Activated CD4-positive, CD25-positive, alpha-beta regulatory T cell treated with anti-CD3 and anti-CD28 coated beads, Interleukin-2, amount 50 U/mL, for 16 hours (primary cell): Measurements from ENCODE around the gene NOM1.

Source experiments
- DNase-seq: peaks from one replicate; pipeline ENCODE4 v3.0.0-alpha.2; 2020; ENCODE audit warnings: low read depth, low spot score

Gene NOM1

DNA sequence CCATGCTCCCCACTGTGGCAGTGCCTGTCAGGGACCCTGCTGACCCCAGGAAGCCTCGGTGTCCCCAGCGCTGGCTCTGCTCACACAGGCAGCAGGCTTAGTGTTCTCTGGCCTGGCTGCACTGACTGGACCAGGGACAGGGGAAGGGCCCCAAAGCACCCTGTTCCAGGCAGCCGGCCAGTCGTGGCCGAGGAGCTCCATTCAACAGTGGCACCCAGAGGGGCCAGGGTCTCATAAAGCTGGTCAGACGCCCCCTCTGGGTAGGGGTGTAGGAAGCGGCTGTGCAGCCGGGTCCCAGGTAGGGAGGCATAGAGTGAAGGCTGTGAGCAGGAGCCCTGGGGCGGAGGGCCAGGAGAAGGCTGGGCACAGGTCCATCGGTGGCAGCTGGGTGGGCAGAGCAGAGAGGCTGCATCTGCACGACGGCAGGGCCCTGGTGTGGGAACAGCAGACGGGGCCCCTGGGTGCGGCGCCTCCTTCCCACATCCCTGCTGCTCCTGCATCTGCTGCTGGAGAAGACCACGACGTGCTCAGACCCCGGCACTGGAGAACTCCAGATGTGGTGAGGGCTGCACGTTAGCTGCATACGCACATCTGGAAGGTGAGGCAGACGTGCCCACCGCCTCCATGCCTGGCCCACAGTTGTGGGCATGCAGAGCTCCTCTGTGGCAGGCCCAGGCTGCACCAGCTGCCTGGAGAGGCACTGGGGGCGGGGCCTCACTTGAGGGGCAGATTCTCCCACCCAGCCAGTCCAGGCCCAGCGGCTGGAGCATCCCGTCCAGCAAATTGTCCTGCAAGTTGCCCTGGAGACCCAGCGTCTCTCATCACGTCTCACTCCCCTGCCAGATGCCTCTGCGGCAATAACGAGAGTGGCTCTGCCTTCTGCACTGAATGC, 35.8 kb downstream of the NOM1 start:
- no peak for DNase-seq

DNA sequence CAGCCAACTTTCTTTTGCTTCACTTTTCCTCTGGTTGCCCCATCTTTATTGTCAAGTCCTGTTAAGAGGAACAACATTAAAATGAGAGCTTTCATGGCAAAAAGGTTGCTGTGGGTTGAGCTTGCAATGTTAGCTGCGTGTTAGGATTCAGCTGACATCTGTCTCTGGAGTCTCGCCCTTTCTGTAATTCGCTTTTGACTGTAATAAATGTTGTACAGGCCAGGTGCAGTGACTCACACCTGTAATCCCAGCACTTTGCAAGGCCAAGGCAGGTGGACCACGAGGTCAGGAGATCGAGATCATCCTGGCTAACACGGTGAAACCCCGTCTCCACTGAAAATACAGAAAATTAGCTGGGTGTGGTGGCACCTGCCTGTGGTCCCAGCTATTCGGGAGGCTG, 36.9 kb downstream of the NOM1 start:
- DNase-seq, result no peak

DNA sequence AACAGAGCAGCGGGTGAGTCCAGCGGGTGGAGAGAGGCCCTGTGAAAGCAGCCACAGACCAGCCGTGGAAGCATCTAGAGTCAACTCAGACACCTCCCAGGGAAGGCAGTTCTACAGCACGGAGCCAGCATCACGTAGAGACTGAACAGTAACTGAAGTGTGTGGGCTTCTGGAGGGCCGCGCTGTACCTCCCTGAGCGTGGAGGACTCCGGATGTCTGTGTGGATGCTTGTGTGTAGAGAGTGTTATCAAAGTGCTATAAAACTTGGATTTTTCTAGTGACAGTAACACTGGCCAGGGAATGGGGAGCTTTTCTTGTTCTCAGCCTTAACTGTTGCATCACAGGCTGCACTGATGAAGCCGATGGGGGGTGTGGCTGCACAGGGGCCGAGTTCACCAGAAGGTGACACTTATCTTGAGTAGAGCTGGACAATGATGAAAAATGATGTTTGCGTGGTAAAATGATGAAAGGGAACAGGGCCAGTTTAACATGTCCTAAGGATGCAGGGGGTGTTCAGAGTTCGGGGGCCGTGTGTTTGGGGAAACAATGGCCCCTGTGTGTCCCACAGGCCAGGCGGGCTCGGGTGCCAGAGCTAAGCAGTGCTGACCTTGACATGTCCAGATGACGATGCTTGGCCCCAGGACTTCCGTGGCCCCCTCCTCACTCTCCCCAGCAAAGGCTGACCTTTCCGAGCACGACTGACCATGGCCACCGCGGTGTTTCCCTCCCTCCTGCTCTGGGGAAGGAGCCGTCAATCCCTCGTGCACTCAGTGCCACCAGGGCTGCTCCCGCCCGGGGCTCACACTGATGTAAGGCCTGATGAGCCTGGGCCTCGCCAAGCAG, 39.1 kb downstream of the NOM1 start:
- no peak for DNase-seq

DNA sequence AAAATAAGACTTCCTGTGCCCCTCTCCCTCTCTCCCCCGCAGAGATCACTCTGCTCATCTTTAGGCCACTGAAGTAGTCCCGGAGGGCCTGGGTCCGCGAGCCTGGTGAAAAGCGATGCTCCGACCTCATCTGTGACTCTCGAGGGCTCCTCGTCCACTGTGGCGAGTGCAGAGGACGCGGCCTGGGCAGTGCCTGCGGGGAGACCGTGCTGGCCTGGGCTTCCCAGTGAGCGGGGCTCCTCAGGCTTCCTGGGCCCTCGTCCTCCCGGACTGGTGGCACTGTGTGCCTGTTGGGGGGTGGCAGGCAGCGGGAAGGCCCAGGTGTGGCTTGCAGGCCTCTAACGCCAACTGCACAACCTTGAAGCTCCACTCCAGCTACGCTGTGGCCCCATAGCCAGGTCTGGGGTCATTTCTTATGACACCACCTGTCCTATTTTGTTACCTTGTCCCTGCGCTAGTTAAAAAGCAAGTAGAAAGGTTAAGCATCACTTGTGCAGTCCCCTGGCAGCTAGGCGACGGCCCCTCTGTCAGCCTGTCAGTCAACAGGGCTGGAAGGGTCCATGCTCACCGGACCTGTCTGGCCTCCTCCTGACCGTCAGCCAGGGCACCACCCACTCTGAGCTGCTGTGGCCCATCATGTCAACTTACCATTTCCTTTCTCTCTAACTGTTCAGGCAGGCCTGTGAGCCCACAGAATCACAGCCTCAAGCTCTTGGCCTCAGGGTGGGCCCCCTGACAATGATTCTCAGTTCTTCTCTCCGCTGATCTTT, 40.4 kb downstream of the NOM1 start:
- no peak for DNase-seq

DNA sequence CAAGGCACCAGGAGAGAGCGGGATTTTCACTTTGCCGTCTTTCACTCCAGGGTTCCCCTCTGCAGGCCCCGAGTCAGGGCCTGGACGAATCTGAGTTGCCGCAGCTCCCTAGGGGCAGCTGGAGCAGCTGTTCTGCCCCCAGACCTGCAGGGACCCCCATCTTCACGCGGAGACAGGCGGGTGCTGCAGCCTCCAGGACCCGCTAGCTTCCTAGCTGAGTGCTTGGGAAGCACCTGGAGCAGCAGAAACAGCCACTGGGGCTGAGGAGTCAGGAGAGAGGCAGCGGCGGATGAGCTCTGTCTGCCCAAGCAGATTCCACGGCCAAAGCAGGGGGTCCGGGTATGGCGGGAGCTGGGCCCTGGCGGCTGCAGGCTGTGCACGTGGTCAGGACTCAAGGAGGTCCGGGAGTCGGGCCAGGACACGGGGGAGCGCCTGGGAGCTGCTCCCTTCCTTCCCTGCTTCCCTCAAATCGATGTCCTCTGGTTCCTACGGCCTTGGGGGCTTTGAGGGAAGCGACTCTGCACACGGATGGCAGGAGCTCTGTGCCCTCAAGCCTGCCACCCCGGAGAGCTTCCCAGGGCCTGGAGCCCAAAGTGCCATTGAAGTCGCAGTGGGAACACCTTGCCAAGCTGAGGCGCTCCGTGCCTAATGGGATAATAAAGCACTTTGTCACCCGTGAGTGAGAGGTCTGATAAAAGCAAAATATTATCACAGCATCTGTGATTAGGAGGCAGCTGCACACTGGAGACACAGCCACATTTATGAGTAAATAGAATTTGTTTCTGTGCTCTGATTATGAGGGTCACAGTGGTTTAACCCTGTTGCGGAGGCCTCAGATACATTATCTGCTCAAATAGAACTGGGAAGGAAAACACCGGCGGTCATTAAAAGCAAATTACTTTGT, 43.8 kb downstream of the NOM1 start:
- DNase-seq, result no peak

DNA sequence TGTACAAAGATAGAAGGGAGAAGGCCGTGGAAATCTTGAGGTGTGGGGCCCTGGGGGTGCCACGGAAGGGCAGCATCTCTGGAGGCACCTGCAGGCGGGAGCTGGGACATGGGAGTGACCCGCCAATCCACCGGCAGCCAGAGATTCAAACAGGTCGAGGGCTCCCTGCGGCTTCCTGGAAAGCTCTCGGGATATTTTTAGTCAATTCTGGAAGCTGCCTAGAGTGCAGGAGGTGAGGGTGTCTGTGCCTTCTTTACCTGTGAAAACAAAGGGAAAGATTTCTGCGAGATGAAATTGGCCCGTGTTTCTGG, 44.4 kb downstream of the NOM1 start:
- no peak for DNase-seq

DNA sequence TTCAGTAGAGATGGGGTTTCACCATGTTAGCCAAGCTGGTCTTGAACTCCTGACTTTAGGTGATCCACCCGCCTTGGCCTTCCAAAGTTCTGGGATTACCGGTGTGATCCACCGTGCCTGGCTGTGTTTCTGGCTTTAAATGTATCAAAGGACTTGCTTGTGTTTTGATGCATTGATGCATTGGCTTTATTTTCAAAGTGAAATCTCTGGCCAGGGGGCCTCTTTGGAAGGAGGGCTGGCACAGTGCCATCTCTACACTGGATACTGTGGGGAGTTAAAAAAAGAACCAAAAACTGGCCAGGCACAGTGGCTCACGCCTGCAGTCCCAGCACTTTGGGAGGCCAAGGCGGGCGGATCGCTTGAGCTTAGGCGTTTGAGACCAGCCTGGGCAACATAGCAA, 44.9 kb downstream of the NOM1 start:
- no peak for DNase-seq

DNA sequence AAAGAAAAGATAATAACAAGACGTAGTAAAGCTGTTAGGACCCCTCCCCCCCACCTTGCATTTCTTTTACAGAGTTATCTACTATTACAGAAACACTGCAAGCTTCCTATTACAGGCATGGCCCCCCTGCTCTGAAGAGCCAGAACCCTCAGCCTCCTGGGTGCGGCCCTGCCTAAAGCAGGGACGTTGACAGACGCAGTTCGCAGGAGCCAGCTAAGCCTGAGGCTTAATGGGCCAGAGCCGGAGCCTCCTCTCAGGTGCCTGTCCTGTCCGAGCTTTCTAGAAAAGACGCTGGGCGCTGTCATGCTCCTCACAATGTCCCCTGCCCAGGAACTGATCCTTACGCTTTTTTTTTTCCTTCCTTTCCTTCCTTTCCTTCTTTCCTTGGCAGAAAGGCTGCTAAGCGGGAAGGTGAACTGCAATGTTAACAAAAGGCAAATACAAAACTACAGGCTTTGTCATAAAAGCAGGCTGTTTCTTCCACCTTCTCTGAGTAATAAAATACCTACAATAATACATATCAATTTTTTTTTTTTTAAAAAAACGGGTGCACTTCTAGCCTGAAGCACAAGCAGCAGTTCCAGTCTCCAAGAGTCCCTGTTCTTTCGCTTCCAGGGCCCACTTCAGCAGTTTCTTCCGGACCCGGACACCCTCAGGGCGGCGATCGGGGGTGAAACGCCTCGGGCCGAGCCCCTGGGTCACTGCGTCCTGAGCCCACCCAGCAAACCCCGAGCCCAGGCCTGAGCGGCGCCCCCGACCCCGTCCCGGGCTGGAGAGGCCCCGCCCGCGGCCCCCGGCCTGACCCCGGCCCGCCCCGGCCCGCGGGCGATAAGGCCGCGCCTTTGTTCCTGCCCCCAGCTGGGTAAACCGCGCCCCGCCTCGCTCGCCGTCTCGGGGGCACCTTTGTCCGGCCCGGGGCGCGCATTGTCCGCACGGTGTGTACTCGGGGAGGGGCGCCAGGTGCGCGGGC, 49.8 kb downstream of the NOM1 start:
- DNase-seq, result no peak

DNA sequence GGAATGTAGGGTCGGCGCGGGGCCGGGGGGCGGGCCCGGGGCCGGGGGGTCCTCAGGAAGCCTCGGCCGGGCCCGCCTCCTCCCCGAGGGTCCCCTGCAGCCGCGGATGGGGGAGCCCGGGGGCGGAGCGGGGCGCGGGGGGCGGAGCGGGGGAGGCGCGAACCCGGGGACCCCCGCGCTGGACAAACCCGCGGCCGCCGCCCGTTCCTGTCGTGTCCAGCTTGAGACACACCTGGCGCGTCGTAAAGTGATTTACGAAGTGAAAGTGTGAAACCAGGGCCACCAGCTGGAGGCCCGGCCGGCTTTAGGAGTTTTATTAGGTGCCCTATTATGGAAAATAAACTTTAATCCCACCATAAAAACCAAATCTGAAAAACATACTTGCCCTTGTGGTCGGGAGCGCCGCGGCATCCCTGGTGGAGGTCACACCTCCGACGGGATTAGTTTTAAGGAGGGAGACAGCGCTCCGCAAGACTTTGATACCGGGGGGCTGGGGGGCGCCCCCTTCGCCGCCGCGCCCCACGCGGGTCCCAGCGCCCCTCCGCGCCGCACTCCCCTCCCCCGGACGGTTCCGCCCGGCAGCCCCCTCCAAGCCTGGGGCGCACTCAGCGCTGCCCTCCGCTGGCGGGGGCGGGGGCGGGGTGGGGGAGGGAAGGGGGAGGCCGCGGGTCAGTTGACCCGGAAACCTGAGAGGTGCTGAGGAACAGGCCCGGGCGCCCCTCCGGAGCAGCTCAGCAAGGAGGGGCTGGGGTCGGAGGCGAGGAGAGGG, 50.6 kb downstream of the NOM1 start:
- no peak for DNase-seq

DNA sequence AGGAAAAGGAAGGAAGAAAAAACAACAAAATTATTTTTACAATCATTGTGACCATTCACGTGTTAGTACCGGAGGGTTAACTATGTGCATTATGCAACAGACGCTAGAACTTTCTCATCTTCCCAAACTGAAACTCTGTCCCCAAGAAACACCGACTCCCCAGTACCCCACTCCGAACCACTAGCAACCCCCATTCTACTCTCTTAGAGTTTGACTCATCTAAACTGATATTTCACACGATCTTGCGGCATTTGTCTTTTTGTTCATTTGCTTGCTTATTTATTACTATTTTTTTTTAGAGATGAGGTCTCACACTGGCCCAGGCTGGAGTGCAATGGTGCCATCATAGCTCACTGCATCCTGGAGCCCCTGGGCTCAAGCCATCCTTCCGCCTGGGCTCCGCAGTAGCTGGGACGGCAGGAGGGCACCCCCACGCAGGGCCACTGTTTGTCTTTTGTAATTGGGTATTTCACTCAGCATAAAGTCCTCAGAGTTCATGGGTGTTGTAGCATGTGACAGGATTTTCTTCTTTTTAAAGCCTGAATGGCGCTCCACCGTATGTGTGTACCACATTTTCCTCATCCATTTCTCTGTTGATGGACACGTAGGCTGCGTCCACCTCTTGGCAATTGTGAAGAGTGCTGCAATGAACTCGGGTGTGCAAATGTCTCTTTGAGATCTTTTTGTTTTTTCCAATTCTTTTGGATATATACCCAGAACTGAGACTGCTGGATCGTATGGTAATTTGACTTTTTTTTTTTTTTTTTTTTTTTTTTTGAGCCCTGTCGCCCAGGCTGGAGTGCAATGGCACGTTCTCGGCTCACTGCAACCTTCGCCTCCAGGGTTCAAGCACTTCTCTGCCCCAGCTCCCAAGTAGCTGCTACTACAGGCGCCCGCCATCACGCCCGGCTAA, 51.5 kb downstream of the NOM1 start:
- DNase-seq, result no peak

DNA sequence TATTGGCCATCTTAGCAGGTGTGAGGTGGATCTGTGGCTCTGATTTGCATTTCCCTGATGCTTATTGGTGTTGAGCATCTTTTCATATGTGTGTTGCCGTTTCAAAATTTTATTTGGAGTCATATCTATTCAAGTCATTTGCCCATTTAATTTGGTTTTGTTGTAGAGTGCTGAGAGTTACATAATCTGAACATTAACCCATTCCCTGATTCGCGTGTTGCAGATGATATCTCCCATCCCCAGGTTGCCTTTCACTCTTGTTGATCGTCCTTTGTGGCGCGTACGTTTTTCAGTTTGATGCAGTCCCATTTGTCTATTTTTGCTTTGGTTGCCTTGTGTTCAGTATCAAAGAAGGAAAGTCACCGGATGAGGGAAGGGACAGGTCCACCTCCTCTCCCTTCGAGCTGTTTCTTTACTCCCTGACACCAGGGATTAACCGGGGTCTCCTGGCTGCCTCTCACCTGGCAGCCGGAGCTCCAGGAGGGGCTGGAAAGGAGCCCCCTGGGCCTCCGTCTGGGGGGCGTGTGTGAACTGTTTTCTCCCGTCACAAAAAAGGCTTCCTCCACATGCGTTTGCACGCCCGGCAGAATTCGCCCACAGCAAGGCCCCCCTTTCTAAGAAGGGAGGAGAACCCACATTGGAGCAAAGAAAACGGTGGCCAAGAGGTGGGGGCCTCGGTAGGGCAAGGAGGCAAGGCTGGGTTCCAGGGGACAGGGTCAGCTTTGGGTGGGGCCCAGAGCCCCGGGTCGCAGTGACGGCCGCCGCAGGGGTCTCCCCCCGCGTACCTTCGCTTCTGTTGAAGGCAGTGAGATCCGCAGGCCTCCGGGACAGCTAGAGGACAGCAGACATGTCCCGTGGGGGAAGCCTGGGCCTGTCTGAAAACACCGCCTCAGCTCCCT, 52.7 kb downstream of the NOM1 start:
- DNase-seq, result no peak

DNA sequence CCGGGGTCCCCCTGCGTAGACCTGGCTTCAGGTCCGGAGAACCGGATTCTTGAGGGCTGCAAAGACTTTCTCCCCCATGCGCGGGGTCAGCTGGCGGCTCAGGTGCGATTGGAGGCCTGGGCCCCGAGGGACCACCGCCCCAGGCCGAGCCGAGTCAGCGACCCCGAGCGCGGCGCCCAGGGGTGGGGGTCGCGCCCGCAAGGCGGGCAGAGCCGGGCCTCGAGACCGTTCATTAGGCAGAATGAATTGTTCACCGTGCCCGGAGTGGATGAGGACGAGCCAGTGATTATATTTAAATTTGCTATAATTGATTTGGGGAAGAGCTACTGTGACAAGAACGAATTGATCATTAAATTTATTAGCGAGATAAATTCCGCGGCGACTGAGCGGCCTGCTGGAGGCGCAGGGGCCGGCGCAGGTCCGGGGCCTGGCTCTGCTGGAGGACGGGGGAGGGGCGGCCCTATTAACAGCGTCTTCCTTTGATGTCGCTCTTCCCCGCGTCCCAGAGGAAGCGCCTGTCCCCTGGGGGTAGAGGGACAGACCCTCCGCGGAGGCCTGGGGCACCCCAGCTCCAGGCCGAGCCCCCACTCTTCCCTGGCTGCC, 53.4 kb downstream of the NOM1 start:
- DNase-seq, result no peak

DNA sequence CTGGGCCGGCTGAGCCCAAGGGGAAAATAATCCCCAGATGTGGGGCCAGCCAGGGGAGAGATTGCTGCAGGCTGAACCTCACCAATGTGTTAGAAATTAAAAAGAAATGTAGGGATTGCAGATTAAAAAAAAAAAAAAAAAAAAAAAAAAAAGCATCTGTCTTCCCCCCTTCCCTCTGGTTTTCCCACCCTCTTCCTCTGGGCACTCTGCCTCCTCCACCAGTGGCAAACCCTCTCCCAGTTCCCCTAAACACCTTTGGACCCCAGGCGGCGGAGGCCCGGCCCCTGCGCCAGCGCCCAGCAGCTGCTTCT, 53.9 kb downstream of the NOM1 start:
- no peak for DNase-seq

DNA sequence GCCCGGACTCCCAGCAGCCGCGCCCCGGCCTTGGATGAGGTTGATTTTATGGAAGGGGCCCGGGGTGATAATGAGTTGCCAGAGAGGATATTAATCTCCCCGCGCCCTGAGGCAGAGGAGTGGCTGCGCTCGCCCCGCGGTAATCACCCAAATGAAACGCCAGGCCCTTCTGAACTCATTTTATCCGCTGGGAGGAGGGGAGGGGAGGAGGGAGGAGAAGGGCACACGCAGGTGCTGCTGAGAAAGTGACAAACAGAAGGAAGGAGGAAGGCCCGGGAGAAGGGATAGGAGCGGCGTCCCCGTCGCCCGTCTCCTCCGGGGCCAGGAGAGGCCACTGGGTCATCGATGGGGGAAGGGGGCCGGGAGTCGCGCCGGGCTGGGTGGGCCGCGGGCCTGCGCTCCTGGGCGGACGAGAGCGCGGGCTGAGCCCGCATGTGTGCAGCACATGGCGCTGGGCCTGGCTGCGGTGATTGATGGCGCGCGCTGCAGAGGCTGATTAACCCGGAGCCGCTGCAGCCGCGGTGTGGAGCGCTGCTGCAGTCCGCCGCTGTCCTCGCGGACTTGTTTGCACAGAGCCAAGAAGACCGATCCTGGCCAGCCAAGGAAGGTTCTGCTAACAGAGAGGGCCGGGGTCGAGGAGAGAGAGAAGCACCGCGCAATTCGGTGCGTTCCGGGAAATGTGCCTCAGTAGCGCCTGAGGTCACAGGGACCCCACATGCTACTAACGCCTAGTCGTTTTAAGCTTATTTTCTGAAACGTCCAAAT, 54.4 kb downstream of the NOM1 start:
- DNase-seq, result no peak

DNA sequence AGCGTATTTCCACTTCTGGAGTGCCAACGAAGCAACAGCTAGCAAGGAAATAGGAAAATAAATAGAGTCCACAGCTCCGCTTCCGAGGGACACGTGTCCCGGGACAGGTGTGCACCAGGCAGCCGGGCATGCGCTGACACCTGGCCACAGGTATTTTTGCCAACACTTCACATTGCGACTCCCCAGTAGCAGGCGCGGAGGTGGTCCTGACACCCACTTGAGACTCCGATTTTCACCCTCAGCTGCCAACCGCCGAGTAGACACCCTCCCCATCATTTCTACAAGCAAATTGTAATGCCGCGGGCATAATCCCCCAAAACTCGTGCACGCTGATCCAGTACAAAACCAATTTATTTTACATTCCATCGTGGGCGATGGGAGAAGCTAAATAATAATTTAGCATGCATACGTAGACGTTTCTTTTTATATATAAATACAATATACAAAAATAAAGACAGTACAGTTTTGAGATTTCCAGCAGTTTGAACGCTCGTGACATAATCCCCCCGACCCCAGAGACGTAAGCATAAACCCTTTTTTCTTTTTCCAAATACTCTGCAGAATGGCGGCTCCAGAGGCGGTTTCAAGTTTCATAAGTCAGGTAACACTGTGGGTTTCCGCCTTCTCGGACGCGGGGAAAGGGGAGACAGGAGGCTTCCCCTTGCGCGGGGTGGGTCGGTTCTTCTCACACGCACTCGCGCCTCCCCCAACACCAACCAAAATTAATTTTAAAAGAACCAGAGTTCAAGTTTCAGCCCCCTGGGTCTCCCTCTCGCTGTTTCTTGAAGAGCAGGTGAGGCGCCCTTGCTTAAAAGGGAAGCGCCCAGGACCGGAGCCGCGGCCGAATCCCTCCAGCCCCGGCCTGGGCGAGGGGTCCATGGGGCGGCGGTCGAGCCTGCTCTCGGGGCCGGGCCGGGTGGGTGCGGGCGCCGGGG, 55.3 kb downstream of the NOM1 start:
- DNase-seq, result no peak
